ENCODE results near the gene UBTD1. TPM values are rescaled to one million over a fixed set of nuclear protein-coding genes. Genes with fewer than 3 reads are reported as not detected.
A peak's percentile ranks its signal among the peaks of the same experiment; 100 is the strongest.

UBTD1 gene
- total and polyA plus RNA-seq, 4 donors, result 26.3 to 70.4 (median 42.9) TPM

GRCh38 chr10:97585439-97585811 lies 86.7 kb downstream of the UBTD1 start:
- no peaks in the 10 kb centered on the region for H3K9me3 ChIP-seq (ENCODE audit: control insufficient read depth in 4 of 4, insufficient read depth in 3 of 4, low read length in 3 of 4)
- 90 to 95% methylated on average over 5 of the region's 5 CpGs for WGBS, 2 donors
- H3K27me3 ChIP-seq (ENCODE audit: control insufficient read depth in 3 of 3, insufficient read depth in 3 of 3, low read length in 2 of 3), result no peaks in the 10 kb centered on the region
- no peak overlapping the region for H3K4me3 ChIP-seq
- H3K4me1 ChIP-seq (ENCODE audit: control insufficient read depth in 5 of 5, insufficient read depth in 5 of 5, low read length in 5 of 5), result peaks cover 0 to 3% (median 0%) of the 10 kb centered on the region in 5 donors
- H3K36me3 ChIP-seq (ENCODE audit: control insufficient read depth in 4 of 4, insufficient read depth in 4 of 4, low read length in 4 of 4), result no peaks in the 10 kb centered on the region
- no peak overlapping the region for H3K9ac ChIP-seq (ENCODE audit: insufficient read depth in 1 of 2, low read length in 2 of 2)
- TF ChIP-seq CTCF (IDR thresholded peaks at IDR 0.05; ENCODE audit: control extremely low read depth, extremely low read depth), result no peak
- no peak for DNase-seq
- no peak for ATAC-seq (ENCODE audit: insufficient read depth, low FRiP score)
- H3K27ac ChIP-seq (ENCODE audit: low read depth in 1 of 2, low read length in 1 of 2), result peak overlapping the region in 1 of 2 donors; percentile 37

- DNase-seq (no peak), ATAC-seq (ENCODE audit: insufficient read depth, low FRiP score) (no peak)
- no peaks in the 10 kb centered on the region for H3K36me3 ChIP-seq (ENCODE audit: control insufficient read depth in 4 of 4, insufficient read depth in 4 of 4, low read length in 4 of 4)
- TF ChIP-seq CTCF (IDR thresholded peaks at IDR 0.05; ENCODE audit: control extremely low read depth, extremely low read depth), result no peak
- H3K4me1 ChIP-seq (ENCODE audit: control insufficient read depth in 5 of 5, insufficient read depth in 5 of 5, low read length in 5 of 5), result peaks cover 0 to 3% (median 0%) of the 10 kb centered on the region in 5 donors
- no peaks in the 10 kb centered on the region for H3K9me3 ChIP-seq (ENCODE audit: control insufficient read depth in 4 of 4, insufficient read depth in 3 of 4, low read length in 3 of 4)
- WGBS, 2 donors, result 93 to 94% methylated on average over 2 of the region's 2 CpGs
- no peak overlapping the region for H3K27ac ChIP-seq (ENCODE audit: low read depth in 1 of 2, low read length in 1 of 2)
- no peaks in the 10 kb centered on the region for H3K27me3 ChIP-seq (ENCODE audit: control insufficient read depth in 3 of 3, insufficient read depth in 3 of 3, low read length in 2 of 3)
- no peak overlapping the region for H3K4me3 ChIP-seq
- no peak overlapping the region for H3K9ac ChIP-seq (ENCODE audit: insufficient read depth in 1 of 2, low read length in 2 of 2)
Observed at GRCh38 chr10:97587183-97587582, 88.5 kb downstream of the UBTD1 start.

GRCh38 chr10:97589479-97589878 lies 90.8 kb downstream of the UBTD1 start, which contains the start of gene C10orf62:
Gene C10orf62, plus strand, starts transcription at chr10:97589721. Its CDS starts 177 bp downstream, at chr10:97589898.
- no peaks in the 10 kb centered on the region for H3K36me3 ChIP-seq (ENCODE audit: control insufficient read depth in 4 of 4, insufficient read depth in 4 of 4, low read length in 4 of 4)
- no peaks in the 10 kb centered on the region for H3K27me3 ChIP-seq (ENCODE audit: control insufficient read depth in 3 of 3, insufficient read depth in 3 of 3, low read length in 2 of 3)
- peaks cover 0 to 3% (median 0%) of the 10 kb centered on the region in 5 donors for H3K4me1 ChIP-seq (ENCODE audit: control insufficient read depth in 5 of 5, insufficient read depth in 5 of 5, low read length in 5 of 5)
- no peak for TF ChIP-seq CTCF (IDR thresholded peaks at IDR 0.05; ENCODE audit: control extremely low read depth, extremely low read depth)
- no peak within 1 kb of the TSS for H3K27ac ChIP-seq (ENCODE audit: low read depth in 1 of 2, low read length in 1 of 2)
- no peak within 1 kb of the TSS for H3K9ac ChIP-seq (ENCODE audit: insufficient read depth in 1 of 2, low read length in 2 of 2)
- ATAC-seq (ENCODE audit: insufficient read depth, low FRiP score), result no peak
- WGBS, 2 donors, result 77 to 94% methylated on average over 3 of the region's 3 CpGs
- H3K4me3 ChIP-seq, result no peak within 1 kb of the TSS
- H3K9me3 ChIP-seq (ENCODE audit: control insufficient read depth in 4 of 4, insufficient read depth in 3 of 4, low read length in 3 of 4), result no peaks in the 10 kb centered on the region
- DNase-seq, result no peak

All from lung (tissue), 12 donors.